B cell (primary cell): ENCODE measurements around the gene ATXN1. TPM values are rescaled to one million over a fixed set of nuclear protein-coding genes. Genes with fewer than 3 reads are reported as not detected.

Experiments used
- ATAC-seq: fragments of 200-7000 bp; cut with Tn5 transposase; one replicate; pipeline ENCODE4 v1.10.0; 2021; ENCODE audit warnings: low read depth, mild to moderate bottlenecking, moderate number of reproducible peaks, moderate library complexity
- CTCF ChIA-PET: fragments of 350-600 bp; sonication (Branson Sonifier 250); formaldehyde crosslinking; loops from one replicate; lab custom pipeline; 2021; ENCODE audit warnings: antibody characterized with exemption, inconsistent platforms; lab: Charles Lee
- POLR2A ChIA-PET: fragments of 350-600 bp; sonication (Branson Sonifier 250); formaldehyde crosslinking; loops from one replicate; lab custom pipeline; 2021; ENCODE audit warnings: antibody characterized with exemption; lab: Charles Lee
- DNase-seq: peaks from one replicate; pipeline ENCODE4 v3.0.0; 2013
- H2AFZ ChIP-seq: 2 replicates; pipeline ENCODE4 v1.6.1; 2012; ENCODE audit warnings: mild to moderate bottlenecking, low read depth, low read length; ENCODE audit not compliant: insufficient read depth, poor library complexity, severe bottlenecking
- H3K27ac ChIP-seq, 2 donors: 1 replicate in 1 of 2; 2 replicates in 1 of 2; pipeline ENCODE4 v1.5.1; 2012 to 2013; ENCODE audit warnings: low read length in 2 of 2, mild to moderate bottlenecking in 2 of 2, moderate library complexity in 1 of 2
- H3K27me3 ChIP-seq, 4 experiments: fragments of 200-600 bp in 1 of 4; sonication (generic) in 1 of 4; replicated peaks in 1 of 4; 1 replicate in 2 of 4; 2 replicates in 2 of 4; pipeline versions ENCODE4 v1.6.1 to v1.7.0; 2013 to 2016; ENCODE audit warnings: low read length in 3 of 4, mild to moderate bottlenecking in 2 of 4, mixed read lengths in 1 of 4, moderate library complexity in 1 of 4; ENCODE audit not compliant: insufficient read depth in 4 of 4, control insufficient read depth in 3 of 4; ENCODE audit errors: control extremely low read depth in 1 of 4
- H3K36me3 ChIP-seq, 2 experiments: replicated peaks in 1 of 2; 1 replicate in 1 of 2; 2 replicates in 1 of 2; pipeline versions ENCODE4 v1.6.1 to v1.7.1; 2013; ENCODE audit warnings: low read length in 1 of 2; ENCODE audit not compliant: insufficient read depth in 2 of 2, control insufficient read depth in 1 of 2; ENCODE audit errors: control extremely low read depth in 1 of 2, extremely low read depth in 1 of 2
- H3K4me1 ChIP-seq, 2 donors: fragments of 200-600 bp in 1 of 2; sonication (generic) in 1 of 2; 1 replicate in 1 of 2; 2 replicates in 1 of 2; pipeline versions ENCODE4 v1.5.1 to v1.6.1; 2013 to 2017; ENCODE audit warnings: low read length in 2 of 2; ENCODE audit not compliant: control insufficient read depth in 2 of 2, insufficient read depth in 2 of 2
- H3K4me2 ChIP-seq: replicated peaks from 2 replicates; pipeline ENCODE3; 2012; ENCODE audit warnings: mild to moderate bottlenecking, low read depth, low read length; ENCODE audit not compliant: poor library complexity, severe bottlenecking
- H3K4me3 ChIP-seq, 5 experiments: fragments of 200-600 bp in 1 of 5; sonication (generic) in 1 of 5; 1 replicate in 3 of 5; 2 replicates in 2 of 5; pipeline versions ENCODE4 v1.5.1 to v1.7.0; 2011 to 2016; ENCODE audit warnings: low read length in 4 of 5, mild to moderate bottlenecking in 4 of 5, low read depth in 2 of 5, control low read depth in 1 of 5, moderate library complexity in 1 of 5; ENCODE audit not compliant: insufficient read depth in 1 of 5; ENCODE audit errors: control extremely low read depth in 1 of 5, extremely low read depth in 1 of 5
- H3K79me2 ChIP-seq: fragments of 200-600 bp; sonication (generic); one replicate; pipeline ENCODE4 v1.6.0; 2016; ENCODE audit warnings: low read length; ENCODE audit not compliant: control insufficient read depth, insufficient read depth
- H3K9ac ChIP-seq: fragments of 200-600 bp; sonication (generic); 2 replicates; pipeline ENCODE4 v1.6.1; 2017; ENCODE audit warnings: mild to moderate bottlenecking, low read length, moderate library complexity
- H3K9me3 ChIP-seq, 3 donors: one replicate each; pipeline versions ENCODE4 v1.6.1 to v1.7.1; 2013; ENCODE audit warnings: low read length in 2 of 3; ENCODE audit not compliant: control insufficient read depth in 2 of 3, insufficient read depth in 1 of 3; ENCODE audit errors: control extremely low read depth in 1 of 3
- H4K20me1 ChIP-seq: 2 replicates; pipeline ENCODE4 v1.6.0; 2012; ENCODE audit warnings: mild to moderate bottlenecking, low read length; ENCODE audit not compliant: insufficient read depth, control insufficient read depth, poor library complexity, severe bottlenecking
- H3K27ac Mint-ChIP-seq: one replicate; pipeline ENCODE4 v1.8.0; 2021; ENCODE audit warnings: mixed read lengths
- H3K27me3 Mint-ChIP-seq: one replicate; pipeline ENCODE4 v1.8.0; 2021; ENCODE audit warnings: mixed read lengths
- H3K4me1 Mint-ChIP-seq: one replicate; pipeline ENCODE4 v1.8.0; 2021; ENCODE audit warnings: mixed read lengths
- H3K4me3 Mint-ChIP-seq: one replicate; pipeline ENCODE4 v1.8.0; 2021; ENCODE audit warnings: mixed read lengths
- H3K9me3 Mint-ChIP-seq: one replicate; pipeline ENCODE4 v1.8.0; 2022; ENCODE audit warnings: mixed read lengths; ENCODE audit not compliant: insufficient read depth
- CTCF ChIP-seq: fragments of 200-600 bp; IDR thresholded peaks from one replicate; pipeline ENCODE4 v1.8.0; 2022; ENCODE audit warnings: antibody characterized with exemption, mild to moderate bottlenecking
- EZH2 ChIP-seq: IDR thresholded peaks from 2 replicates; pipeline ENCODE4 v1.6.1; 2012; ENCODE audit warnings: borderline replicate concordance, low read depth, mild to moderate bottlenecking, moderate library complexity, low read length; ENCODE audit not compliant: insufficient read depth, poor library complexity, severe bottlenecking
- WGBS: methylation state at CpG from one replicate; pipeline ENCODE4 v1.1.5; 2013; ENCODE audit warnings: missing lambda C conversion rate; ENCODE audit not compliant: insufficient coverage; 5-methylcytosine and 5-hydroxymethylcytosine counted together
- intact Hi-C: fragments of 100-400 bp; cut with micrococcal nuclease; formaldehyde crosslinking; loops from one replicate; pipeline ENCODE4 v1.10.0; 2022
- polyA plus RNA-seq: library from polyadenylated mRNA; depleted of rRNA; stranded (reverse); fragments of >200 nt; gene quantifications from 2 replicates; pipeline ENCODE4 v1.2.3, GENCODE V29; 2012
- total RNA-seq, 2 donors: library from RNA; stranded (reverse); fragments of 120-200 nt in 1 of 2; gene quantifications; 1 replicate in 1 of 2; 2 replicates in 1 of 2; pipeline versions ENCODE4 v1.2.3 to v1.2.4, GENCODE V29; 2013 to 2022

Gene ATXN1
- total and polyA plus RNA-seq, 2 donors (not counting 1 experiment from before 2014, with no cell fraction given): 5.7 to 63.8 TPM

GRCh38 chr6:16716321-16716858, 44.9 kb downstream of the ATXN1 start:
- TF ChIP-seq CTCF (no peak), EZH2 (no peak)
- H3K4me3 ChIP-seq: no peak overlapping the region
- Mint-ChIP-seq H3K4me3 (no peak overlapping the region), H3K27me3 (peaks cover 3% of the 10 kb centered on the region), H3K4me1 (peaks cover 21% of the 10 kb centered on the region), H3K27ac (no peak overlapping the region), H3K9me3 (no peaks in the 10 kb centered on the region)
- no peak overlapping the region for H3K4me2 ChIP-seq
- no peak overlapping the region for H3K9ac ChIP-seq
- no peak for ATAC-seq
- H4K20me1 ChIP-seq: no peaks in the 10 kb centered on the region
- no peak for DNase-seq
- no peak overlapping the region for H2AFZ ChIP-seq
- H3K27ac ChIP-seq: no peak overlapping the region
- H3K79me2 ChIP-seq: no peaks in the 10 kb centered on the region
- H3K4me1 ChIP-seq: peaks cover 7 to 16% of the 10 kb centered on the region in 2 donors
- no peaks in the 10 kb centered on the region for H3K27me3 ChIP-seq
- ChIA-PET CTCF (interaction anchor here (1.1 kb wide), 1 partner anchor 78 kb away, joined by 3 read pairs; no protein-coding TSS in a partner anchor), POLR2A (no interaction called here)
- H3K36me3 ChIP-seq: no peaks in the 10 kb centered on the region
- intact Hi-C loops: no loop called here
- no peaks in the 10 kb centered on the region for H3K9me3 ChIP-seq
- 100% methylated on average over 1 of the region's 2 CpGs for WGBS

GRCh38 chr6:16713597-16713996, 47.7 kb downstream of the ATXN1 start:
- Mint-ChIP-seq H3K27me3 (peaks cover 3% of the 10 kb centered on the region), H3K9me3 (no peaks in the 10 kb centered on the region), H3K4me1 (peaks cover 21% of the 10 kb centered on the region), H3K4me3 (no peak overlapping the region), H3K27ac (no peak overlapping the region)
- Histone ChIP-seq H3K36me3 (no peaks in the 10 kb centered on the region), H4K20me1 (no peaks in the 10 kb centered on the region), H3K27ac (no peak overlapping the region), H3K4me1 (peaks cover 7 to 16% of the 10 kb centered on the region in 2 donors), H3K9me3 (no peaks in the 10 kb centered on the region), H3K9ac (no peak overlapping the region), H3K79me2 (no peaks in the 10 kb centered on the region), H3K4me3 (no peak overlapping the region), H3K4me2 (peak overlapping the region; percentile 59), H3K27me3 (no peaks in the 10 kb centered on the region), H2AFZ (no peak overlapping the region)
- ChIA-PET POLR2A (interaction anchor here (0.7 kb wide), 1 partner anchor 122 kb away, joined by 3 read pairs; no protein-coding TSS in a partner anchor), CTCF (interaction anchor here (0.6 to 2.3 kb wide), 7 partner anchors 11 to 301 kb away, joined by 3 to 8 read pairs (median 4); partner anchors contain the start of gene ATXN1)
- intact Hi-C loops: loop anchor here (5.0 kb wide), 2 partner anchors 49 to 381 kb away; partner anchors contain the start of gene ATXN1
- 88% methylated on average over 9 of the region's 9 CpGs for WGBS
- no peak for DNase-seq
- no peak for ATAC-seq
- TF ChIP-seq EZH2 (no peak), CTCF (no peak)
